ENCODE data around the gene GPR42.

The GPR42 gene

GRCh38 chr19:35421362-35421761 lies 50.5 kb downstream of the GPR42 start:
- no peak for DNase-seq (ENCODE audit: low read depth in 2 of 2)
